ENCODE data around the gene CA11. TPM values are rescaled to one million over a fixed set of nuclear protein-coding genes. Genes with fewer than 3 reads are reported as not detected.

CA11 gene
- total and polyA plus RNA-seq, 8 donors = 2.6 to 15.2 (median 5.6) TPM

DNA sequence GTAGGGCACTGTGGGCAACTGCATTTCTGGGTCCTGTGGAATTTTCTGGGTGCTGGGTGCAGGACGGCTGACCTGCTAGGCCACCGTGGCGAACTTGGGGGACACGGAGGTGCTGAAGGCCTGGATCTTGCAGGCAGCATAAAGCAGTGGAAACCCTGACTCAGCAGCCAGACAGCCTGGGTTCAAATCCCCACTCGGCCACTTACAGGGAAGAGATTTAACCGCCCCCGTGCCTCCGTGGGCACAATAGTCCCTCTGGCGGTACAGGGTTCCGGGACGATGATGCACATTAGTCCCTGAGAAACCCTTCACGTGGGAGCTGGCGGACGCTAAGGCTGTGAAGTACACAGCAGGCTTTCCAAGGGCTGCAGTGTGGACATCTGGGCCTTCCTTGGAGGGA, 34.1 kb downstream of the CA11 start:
- no peak for FAIRE-seq
- no peak overlapping the region for H3K4me3 ChIP-seq
- peaks cover 0 to 3% (median 1%) of the 10 kb centered on the region in 3 donors for H3K4me1 ChIP-seq
- no peak overlapping the region for H3K27ac ChIP-seq
- no peak for ATAC-seq
- DNase-seq = no peak
- TF ChIP-seq, protein P1, sequence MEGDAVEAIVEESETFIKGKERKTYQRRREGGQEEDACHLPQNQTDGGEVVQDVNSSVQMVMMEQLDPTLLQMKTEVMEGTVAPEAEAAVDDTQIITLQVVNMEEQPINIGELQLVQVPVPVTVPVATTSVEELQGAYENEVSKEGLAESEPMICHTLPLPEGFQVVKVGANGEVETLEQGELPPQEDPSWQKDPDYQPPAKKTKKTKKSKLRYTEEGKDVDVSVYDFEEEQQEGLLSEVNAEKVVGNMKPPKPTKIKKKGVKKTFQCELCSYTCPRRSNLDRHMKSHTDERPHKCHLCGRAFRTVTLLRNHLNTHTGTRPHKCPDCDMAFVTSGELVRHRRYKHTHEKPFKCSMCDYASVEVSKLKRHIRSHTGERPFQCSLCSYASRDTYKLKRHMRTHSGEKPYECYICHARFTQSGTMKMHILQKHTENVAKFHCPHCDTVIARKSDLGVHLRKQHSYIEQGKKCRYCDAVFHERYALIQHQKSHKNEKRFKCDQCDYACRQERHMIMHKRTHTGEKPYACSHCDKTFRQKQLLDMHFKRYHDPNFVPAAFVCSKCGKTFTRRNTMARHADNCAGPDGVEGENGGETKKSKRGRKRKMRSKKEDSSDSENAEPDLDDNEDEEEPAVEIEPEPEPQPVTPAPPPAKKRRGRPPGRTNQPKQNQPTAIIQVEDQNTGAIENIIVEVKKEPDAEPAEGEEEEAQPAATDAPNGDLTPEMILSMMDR (IDR thresholded peaks at IDR 0.05) = no peak
- intact Hi-C loops (cut with DNase I) = no loop called here
- H3K36me3 ChIP-seq = peaks cover 0 to 20% (median 16%) of the 10 kb centered on the region in 3 donors
- no peaks in the 10 kb centered on the region for H3K27me3 ChIP-seq
- 83 to 91% methylated on average over 14 of the region's 14 CpGs for WGBS, 2 donors
- no peaks in the 10 kb centered on the region for H3K9me3 ChIP-seq

DNA sequence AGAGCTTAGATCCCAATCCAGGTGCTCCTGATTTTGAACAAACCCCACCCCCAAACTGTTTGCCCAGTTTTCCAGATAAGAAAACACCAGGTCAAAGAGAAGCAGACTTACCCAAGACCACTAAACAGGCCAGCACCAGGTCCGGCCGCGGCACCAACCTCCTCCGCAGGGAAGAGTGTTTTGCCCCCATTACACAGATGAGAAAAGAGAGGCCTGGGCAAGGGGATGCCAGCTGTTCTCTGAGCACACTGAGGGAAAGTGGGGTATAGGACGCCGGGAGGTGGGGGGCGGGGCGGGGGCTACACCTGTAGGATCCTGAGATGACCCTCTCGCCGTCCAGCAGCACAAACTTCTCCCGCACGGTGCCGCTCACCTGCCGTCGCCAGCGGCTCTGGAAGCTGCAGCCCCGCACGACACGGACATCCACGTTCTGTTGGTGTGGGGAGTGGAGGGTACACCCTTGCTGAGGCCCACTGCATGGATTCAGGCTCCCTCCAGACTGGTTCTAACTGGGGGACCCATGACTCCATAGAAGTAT, 36.3 kb downstream of the CA11 start:
- Histone ChIP-seq H3K4me1 (no peaks in the 10 kb centered on the region), H3K36me3 (no peaks in the 10 kb centered on the region), H3K27me3 (no peaks in the 10 kb centered on the region), H3K9me3 (no peaks in the 10 kb centered on the region), H3K27ac (no peak overlapping the region), H3K4me3 (no peak overlapping the region)
- TF ChIP-seq, protein P1 (IDR thresholded peaks at IDR 0.05) = no peak
- no peak for FAIRE-seq
- DNase-seq = no peak
- intact Hi-C loops (cut with DNase I) = no loop called here
- 88 to 90% methylated on average over 20 of the region's 20 CpGs for WGBS, 2 donors
- no peak for ATAC-seq

DNA sequence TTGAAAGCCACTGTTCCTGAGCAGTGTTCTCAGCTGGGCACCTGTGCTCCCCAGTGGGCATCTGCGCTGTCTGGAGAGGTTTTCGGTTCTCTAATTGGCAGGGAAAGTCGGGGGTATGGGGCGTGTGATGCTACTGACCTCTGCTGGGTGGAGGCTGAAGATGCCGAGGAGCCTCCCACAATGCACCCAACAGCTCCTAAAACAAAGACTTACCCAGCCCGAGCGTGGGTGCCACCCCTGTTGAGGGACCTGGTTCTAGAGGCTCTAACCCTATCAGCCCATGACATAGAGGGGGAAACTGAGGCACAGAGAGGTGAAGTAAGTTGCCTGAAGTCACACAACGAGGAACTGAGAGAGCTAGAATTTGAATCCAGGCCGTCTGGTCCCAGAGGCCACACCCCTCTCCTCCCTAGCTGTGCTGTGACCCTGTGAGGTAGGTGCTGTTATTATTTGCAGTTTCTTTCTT, 37.2 kb downstream of the CA11 start:
- no peak for FAIRE-seq

DNA sequence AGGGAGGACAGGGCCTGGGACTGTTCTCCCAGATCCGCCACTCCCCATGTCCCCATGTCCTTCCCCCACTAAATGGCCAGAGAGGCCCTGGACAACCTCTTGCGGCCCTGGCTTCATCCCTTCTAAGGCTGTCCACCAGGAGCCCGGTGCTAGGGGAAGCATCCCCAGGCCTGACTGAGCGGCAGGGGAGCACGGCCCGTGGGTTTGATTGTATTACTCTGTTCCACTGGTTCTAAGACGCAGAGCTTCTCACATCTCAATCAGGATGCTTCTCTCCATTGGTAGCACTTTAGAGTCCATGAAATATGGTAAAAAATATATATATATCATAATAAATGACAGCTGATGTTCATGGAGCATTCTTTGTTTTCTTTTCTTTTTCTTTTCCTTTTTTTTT, 38.6 kb downstream of the CA11 start:
- FAIRE-seq (no peak), DNase-seq (no peak)
- intact Hi-C loops (cut with DNase I) = no loop called here

More for the DNA sequence above, 37.2 kb downstream of the CA11 start:
- no peak for DNase-seq
- intact Hi-C loops (cut with DNase I) = no loop called here
- no peaks in the 10 kb centered on the region for H3K27me3 ChIP-seq
- H3K27ac ChIP-seq = no peak overlapping the region
- TF ChIP-seq, protein P1 (IDR thresholded peaks at IDR 0.05) = no peak
- ATAC-seq = peak in 3 of 4 donors; percentile 36 to 69 (median 55)
- H3K4me3 ChIP-seq = no peak overlapping the region
- 46 to 59% methylated on average over 9 of the region's 9 CpGs for WGBS, 2 donors
- no peaks in the 10 kb centered on the region for H3K36me3 ChIP-seq
- H3K9me3 ChIP-seq = no peaks in the 10 kb centered on the region
- no peaks in the 10 kb centered on the region for H3K4me1 ChIP-seq

More for the DNA sequence above, 38.6 kb downstream of the CA11 start:
- H3K4me1 ChIP-seq = no peaks in the 10 kb centered on the region
- H3K27me3 ChIP-seq = no peaks in the 10 kb centered on the region
- no peaks in the 10 kb centered on the region for H3K9me3 ChIP-seq
- no peak for ATAC-seq
- no peaks in the 10 kb centered on the region for H3K36me3 ChIP-seq
- H3K27ac ChIP-seq = no peak overlapping the region
- WGBS, 2 donors = 73 to 86% methylated on average over 7 of the region's 7 CpGs
- TF ChIP-seq, protein P1 (IDR thresholded peaks at IDR 0.05) = no peak
- H3K4me3 ChIP-seq = no peak overlapping the region

Measured in pancreas (tissue), 10 donors.